Measurements from ENCODE around the gene R3HCC1L. TPM values are rescaled to one million over a fixed set of nuclear protein-coding genes. Genes with fewer than 3 reads are reported as not detected.

R3HCC1L gene
- polyA plus RNA-seq, 1 donor, result 12.4 TPM

GRCh38 chr10:98259606-98260315 lies 125.3 kb downstream of the R3HCC1L start:
- no peak for DNase-seq (ENCODE audit: low read depth)

GRCh38 chr10:98260350-98260749 lies 125.9 kb downstream of the R3HCC1L start:
- no peak for DNase-seq (ENCODE audit: low read depth)

- DNase-seq (ENCODE audit: low read depth), result no peak
Observed at GRCh38 chr10:98260752-98261151, 126.3 kb downstream of the R3HCC1L start.

GRCh38 chr10:98261436-98262277 lies 127.2 kb downstream of the R3HCC1L start:
- no peak for DNase-seq (ENCODE audit: low read depth)

GRCh38 chr10:98262571-98262970 lies 128.1 kb downstream of the R3HCC1L start:
- DNase-seq (ENCODE audit: low read depth), result no peak

GRCh38 chr10:98263088-98263487 lies 128.6 kb downstream of the R3HCC1L start:
- no peak for DNase-seq (ENCODE audit: low read depth)

- no peak for DNase-seq (ENCODE audit: low read depth)
Observed at GRCh38 chr10:98264378-98265065, 130.1 kb downstream of the R3HCC1L start.

GRCh38 chr10:98265403-98266378 lies 131.2 kb downstream of the R3HCC1L start:
- DNase-seq (ENCODE audit: low read depth), result no peak

- DNase-seq (ENCODE audit: low read depth), result no peak
Observed at GRCh38 chr10:98266647-98267046, 132.2 kb downstream of the R3HCC1L start.

- DNase-seq (ENCODE audit: low read depth), result no peak
Observed at GRCh38 chr10:98267069-98267893, 132.8 kb downstream of the R3HCC1L start.

GRCh38 chr10:98267894-98268693 lies 133.6 kb downstream of the R3HCC1L start, which contains the start of gene LOXL4:
Gene LOXL4 (minus strand): TSS chr10:98268194. CDS start chr10:98263019, 5,175 bp downstream.
- no peak for DNase-seq (ENCODE audit: low read depth)

- no peak for DNase-seq (ENCODE audit: low read depth)
Observed at GRCh38 chr10:98268694-98269431, 134.4 kb downstream of the R3HCC1L start.

GRCh38 chr10:98269435-98269912 lies 135.0 kb downstream of the R3HCC1L start:
- DNase-seq (ENCODE audit: low read depth), result no peak

GRCh38 chr10:98270073-98270740 lies 135.8 kb downstream of the R3HCC1L start:
- no peak for DNase-seq (ENCODE audit: low read depth)

GRCh38 chr10:98270786-98271185 lies 136.3 kb downstream of the R3HCC1L start:
- no peak for DNase-seq (ENCODE audit: low read depth)

- no peak for DNase-seq (ENCODE audit: low read depth)
Observed at GRCh38 chr10:98272245-98272644, 137.8 kb downstream of the R3HCC1L start.

- no peak for DNase-seq (ENCODE audit: low read depth)
Observed at GRCh38 chr10:98272656-98273055, 138.2 kb downstream of the R3HCC1L start.
